Dendritic cell treated with granulocyte-macrophage colony-stimulating factor and Interleukin-4, amounts not matched to agents 40 ng/mL and 50 ng/mL, for 4 days (primary cell): ENCODE data around the gene ACE.

Source experiments
- H3K27ac Mint-ChIP-seq: one replicate; pipeline ENCODE4 v1.8.0; 2022; ENCODE audit warnings: mild to moderate bottlenecking, mixed read lengths
- H3K27me3 Mint-ChIP-seq: one replicate; pipeline ENCODE4 v1.8.0; 2022; ENCODE audit warnings: mild to moderate bottlenecking, mixed read lengths
- H3K36me3 Mint-ChIP-seq: one replicate; pipeline ENCODE4 v1.8.0; 2022; ENCODE audit warnings: low read depth, mixed read lengths
- H3K4me1 Mint-ChIP-seq: one replicate; pipeline ENCODE4 v1.8.0; 2022; ENCODE audit warnings: low read depth, mixed read lengths
- H3K4me3 Mint-ChIP-seq: one replicate; pipeline ENCODE4 v1.8.0; 2022; ENCODE audit warnings: mild to moderate bottlenecking, moderate library complexity, mixed read lengths
- H3K9me3 Mint-ChIP-seq: one replicate; pipeline ENCODE4 v1.8.0; 2022; ENCODE audit warnings: mixed read lengths
- intact Hi-C: fragments of 100-400 bp; cut with micrococcal nuclease; formaldehyde crosslinking; loops from one replicate; pipeline ENCODE4 v1.15.0; 2022

ACE gene

DNA sequence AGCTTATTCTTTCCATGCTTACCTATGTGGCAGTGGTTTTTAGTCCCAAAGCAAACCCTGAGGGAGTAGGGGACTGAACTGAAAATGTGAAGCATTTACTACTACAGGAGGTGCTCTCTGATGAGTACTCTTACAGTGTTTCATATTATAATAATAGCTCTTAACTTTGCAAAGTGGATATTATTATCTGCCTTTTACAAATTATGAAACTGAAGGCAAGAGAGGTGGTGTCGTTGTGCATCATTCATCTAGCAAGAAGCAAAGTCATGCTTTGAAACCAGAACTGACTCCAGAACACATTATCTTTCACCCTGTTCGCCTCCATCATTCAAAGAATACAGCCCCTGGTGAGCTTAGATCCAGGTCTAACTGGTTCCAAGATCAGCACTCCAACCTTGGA is 38.1 kb downstream of the ACE start:
- intact Hi-C loops = no loop called here
- no peaks in the 10 kb centered on the region for H3K9me3 Mint-ChIP-seq
- no peak overlapping the region for H3K27ac Mint-ChIP-seq
- no peaks in the 10 kb centered on the region for H3K36me3 Mint-ChIP-seq
- peaks cover 7% of the 10 kb centered on the region for H3K4me1 Mint-ChIP-seq
- peaks cover 39% of the 10 kb centered on the region for H3K27me3 Mint-ChIP-seq
- no peak overlapping the region for H3K4me3 Mint-ChIP-seq

DNA sequence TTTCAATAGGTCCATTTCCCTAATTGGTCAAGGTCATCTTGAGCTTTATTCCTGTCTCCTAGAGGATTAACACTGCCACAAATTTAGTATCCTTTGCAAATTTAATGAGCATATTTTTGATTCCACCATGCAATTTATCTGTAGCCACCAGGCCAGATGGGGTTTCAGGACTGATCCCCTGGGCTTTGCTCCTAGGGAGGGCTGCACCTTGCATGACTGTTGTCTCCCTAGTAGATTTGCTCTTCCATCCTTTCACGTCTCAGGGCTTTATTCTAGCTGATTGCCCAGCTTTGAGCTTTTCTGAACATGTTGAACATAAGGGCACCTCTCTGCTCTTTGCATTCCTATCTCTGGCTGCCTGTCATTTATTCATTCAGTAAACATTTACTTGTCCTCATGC is 38.6 kb downstream of the ACE start:
- no peak overlapping the region for H3K27ac Mint-ChIP-seq
- no peak overlapping the region for H3K4me3 Mint-ChIP-seq
- peaks cover 7% of the 10 kb centered on the region for H3K4me1 Mint-ChIP-seq
- intact Hi-C loops = no loop called here
- H3K36me3 Mint-ChIP-seq = no peaks in the 10 kb centered on the region
- no peaks in the 10 kb centered on the region for H3K9me3 Mint-ChIP-seq
- peaks cover 39% of the 10 kb centered on the region for H3K27me3 Mint-ChIP-seq

DNA sequence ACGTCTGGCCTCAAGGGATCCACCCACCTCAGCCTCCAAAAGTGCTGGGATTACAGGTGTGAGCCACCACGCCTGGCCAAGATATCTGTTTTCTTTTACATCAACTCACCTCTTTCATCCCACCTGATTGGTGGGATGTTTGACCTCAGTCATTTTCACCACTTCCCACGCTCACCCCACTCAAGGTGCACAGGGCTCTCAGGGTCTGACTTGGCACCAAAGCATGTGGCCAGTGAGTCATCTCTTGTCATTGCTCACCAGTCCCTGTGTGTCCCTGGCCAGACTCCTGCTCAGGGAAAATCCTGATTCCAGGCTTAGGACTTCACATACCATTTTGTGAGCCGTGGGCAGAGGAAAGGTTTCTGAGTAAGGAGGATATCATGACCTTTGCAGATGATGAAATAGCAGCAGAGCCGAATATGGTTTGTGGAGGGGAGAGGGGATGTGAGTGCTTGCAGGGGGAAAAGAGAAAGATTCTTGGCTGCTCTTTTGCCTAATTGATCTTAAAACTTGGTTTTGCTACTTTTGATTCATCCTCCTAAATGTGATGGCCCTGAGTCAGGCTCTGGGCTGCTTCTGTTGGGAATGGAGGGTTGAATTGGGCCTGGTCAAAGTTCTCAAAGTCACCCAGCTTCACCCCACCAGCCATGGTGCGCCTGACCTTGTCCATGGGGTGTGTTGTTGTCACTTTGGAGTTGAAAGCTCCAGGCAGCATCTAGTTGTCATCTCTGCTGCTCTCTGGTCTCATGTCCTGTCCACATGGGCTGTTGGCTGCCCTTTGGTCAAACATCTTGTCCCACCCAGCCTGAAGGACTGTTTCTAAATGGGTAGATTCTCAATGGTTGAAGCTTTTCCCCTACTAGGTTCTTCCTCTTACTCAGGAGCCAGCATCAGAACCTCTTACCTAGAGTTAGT is 40.3 kb downstream of the ACE start:
- peaks cover 57% of the 10 kb centered on the region for H3K27me3 Mint-ChIP-seq
- H3K4me1 Mint-ChIP-seq = peaks cover 7% of the 10 kb centered on the region
- H3K36me3 Mint-ChIP-seq = no peaks in the 10 kb centered on the region
- intact Hi-C loops = no loop called here
- H3K4me3 Mint-ChIP-seq = no peak overlapping the region
- no peak overlapping the region for H3K27ac Mint-ChIP-seq
- no peaks in the 10 kb centered on the region for H3K9me3 Mint-ChIP-seq

DNA sequence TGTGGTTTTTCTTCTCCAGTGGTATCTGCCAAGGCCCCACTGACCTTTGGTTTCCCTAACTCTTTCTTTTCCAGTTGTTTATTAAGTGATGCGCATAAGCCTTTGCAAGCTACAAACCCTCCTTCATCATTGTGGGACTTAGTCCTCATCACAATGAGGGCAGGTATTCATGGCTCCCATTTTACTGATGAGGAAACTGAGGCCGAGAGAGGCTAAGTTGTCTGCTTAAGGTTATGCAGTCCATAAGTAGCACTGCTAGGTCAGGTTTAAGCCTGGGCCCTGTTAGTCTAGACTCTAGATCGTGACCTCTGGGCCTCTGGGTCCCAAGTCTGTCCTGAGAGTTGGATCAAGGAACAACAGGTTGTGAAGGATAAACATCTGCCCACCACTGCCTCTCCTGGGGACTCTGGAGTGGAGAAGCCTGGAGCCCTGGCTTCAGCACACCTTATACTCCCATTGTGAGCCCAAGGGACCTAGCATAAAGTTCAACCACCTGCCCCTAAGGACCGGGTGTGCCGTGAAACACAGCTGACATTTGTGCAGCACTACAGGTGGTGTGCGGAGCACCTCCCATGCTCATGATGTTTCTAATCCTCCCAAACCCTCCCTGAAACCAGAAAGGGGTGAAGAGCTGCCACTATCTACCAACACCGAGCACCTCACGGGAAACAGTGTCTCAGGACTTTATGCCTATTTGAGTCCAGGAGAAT is 41.1 kb downstream of the ACE start:
- Mint-ChIP-seq H3K27ac (no peak overlapping the region), H3K4me3 (no peak overlapping the region), H3K36me3 (no peaks in the 10 kb centered on the region), H3K4me1 (peaks cover 7% of the 10 kb centered on the region), H3K9me3 (no peaks in the 10 kb centered on the region), H3K27me3 (peaks cover 61% of the 10 kb centered on the region)
- intact Hi-C loops = no loop called here

DNA sequence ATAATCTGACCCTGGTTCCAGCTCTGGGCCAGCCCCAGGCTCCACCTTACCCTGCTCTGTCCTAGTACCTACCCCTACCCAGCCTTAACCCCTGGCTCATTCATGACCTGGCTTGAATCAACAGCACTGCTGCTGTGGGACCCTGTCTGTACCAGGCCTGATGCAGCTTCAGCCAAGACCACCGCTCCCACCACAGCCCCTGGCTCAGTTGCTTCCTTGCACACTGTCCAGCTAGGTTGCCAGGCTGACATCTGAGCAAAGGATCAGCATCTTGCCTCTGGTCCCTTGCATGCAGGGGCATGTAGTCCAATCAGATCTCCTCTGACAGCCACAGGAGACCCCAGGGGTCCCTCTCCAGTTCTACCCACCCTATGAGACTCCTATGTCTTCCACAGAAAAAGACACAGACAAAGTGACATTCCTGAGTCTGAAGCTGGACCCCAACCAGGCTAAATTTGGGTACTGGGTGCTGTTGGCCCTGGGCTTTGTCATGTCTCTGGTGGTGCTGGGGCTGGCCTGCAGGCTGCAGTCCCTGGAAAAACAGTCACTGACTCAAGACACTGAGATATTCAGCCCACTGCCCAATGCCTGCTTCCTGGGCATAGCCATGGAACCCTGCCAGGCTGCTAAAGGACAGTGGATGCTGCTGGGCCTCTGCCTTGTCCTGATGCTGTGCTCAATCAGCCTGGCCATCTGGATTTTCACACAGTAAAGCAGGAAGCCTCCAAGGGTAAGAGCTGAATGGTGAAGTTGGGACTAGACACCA is 42.4 kb downstream of the ACE start:
- H3K4me1 Mint-ChIP-seq = no peaks in the 10 kb centered on the region
- H3K4me3 Mint-ChIP-seq = no peak overlapping the region
- H3K36me3 Mint-ChIP-seq = no peaks in the 10 kb centered on the region
- intact Hi-C loops = no loop called here
- no peak overlapping the region for H3K27ac Mint-ChIP-seq
- peaks cover 67% of the 10 kb centered on the region for H3K27me3 Mint-ChIP-seq
- H3K9me3 Mint-ChIP-seq = no peaks in the 10 kb centered on the region

DNA sequence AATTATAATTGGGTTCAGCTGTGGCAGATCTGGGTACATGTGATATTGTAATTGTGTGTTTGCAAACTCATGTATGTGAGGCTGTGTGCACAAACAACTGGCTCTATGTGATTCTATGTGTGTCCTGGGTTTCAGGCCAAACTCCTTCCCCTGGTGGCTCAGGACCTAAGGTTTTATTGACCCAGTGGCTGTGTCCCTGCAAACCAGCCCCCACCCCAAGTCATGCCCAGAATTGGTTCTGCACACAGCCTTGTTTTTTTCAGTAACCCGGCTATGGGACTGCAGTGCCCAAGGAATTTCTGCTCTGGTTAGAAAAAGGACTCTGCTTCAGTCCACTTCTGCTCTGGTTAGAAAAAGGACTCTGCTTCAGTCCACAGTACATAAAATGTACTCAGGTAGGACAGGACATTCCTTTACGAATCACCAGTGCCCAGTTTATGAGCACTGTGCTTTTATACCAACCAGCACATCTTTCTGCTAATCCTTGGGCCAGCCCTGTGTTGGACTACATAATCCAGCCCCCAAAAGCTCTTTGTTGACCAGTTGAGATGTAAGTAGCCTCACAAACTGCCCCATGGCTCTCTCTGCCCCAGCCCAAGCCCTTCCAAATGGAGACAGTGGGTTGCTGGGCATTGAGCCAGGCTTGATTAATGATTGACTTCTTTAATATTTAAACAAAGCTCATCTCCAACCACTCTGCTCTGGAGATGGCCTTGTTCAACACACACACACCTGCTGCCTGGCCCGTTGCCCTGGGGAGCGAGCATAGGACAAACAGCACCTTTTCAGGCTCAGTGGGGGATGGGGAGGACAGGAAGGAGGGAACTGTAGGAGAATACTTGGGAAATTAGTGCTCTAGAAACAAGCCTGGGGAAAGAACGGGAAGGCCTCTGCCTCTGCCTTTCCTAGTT is 43.4 kb downstream of the ACE start:
- intact Hi-C loops = no loop called here
- Mint-ChIP-seq H3K36me3 (no peaks in the 10 kb centered on the region), H3K4me3 (no peak overlapping the region), H3K27me3 (peaks cover 71% of the 10 kb centered on the region), H3K9me3 (no peaks in the 10 kb centered on the region), H3K27ac (no peak overlapping the region), H3K4me1 (no peaks in the 10 kb centered on the region)

DNA sequence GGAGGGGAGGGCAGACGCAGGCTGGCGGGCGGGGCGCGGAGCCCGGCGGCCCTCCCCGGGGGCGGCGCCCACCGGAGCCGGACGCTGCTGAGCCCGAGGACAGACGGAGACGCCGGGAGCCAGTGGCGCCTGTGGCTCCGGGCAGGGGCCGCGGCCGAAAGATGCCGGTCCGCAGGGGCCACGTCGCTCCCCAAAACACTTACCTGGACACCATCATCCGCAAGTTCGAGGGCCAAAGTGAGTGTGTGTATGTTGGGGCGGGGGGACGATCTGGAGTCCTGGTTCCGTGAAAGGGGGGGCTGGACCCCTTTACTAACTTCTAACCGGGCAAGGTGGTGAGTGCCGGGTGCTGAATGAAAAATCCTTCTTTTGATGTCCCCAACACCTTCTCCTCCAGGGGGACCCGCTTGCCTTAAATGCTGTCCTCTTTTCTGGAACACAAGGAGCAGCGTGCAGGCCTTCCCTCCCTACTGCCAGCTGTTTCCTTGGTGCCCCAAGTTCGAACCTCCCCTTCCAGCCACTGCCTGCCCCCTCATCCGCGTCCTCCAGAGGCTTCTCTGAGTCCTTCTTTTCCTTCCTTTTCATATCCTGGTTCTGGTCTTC is 46.5 kb downstream of the ACE start, which contains the start of gene KCNH6:
KCNH6 (plus strand) TSS at position 106 of the 603 bp plus-strand sequence; CDS start at position 162, 56 bp downstream.
- no peak within 1 kb of the TSS for H3K4me3 Mint-ChIP-seq
- intact Hi-C loops = no loop called here
- no peaks in the 10 kb centered on the region for H3K4me1 Mint-ChIP-seq
- no peaks in the 10 kb centered on the region for H3K36me3 Mint-ChIP-seq
- H3K27ac Mint-ChIP-seq = no peak within 1 kb of the TSS
- H3K27me3 Mint-ChIP-seq = peaks cover 69% of the 10 kb centered on the region
- no peaks in the 10 kb centered on the region for H3K9me3 Mint-ChIP-seq

DNA sequence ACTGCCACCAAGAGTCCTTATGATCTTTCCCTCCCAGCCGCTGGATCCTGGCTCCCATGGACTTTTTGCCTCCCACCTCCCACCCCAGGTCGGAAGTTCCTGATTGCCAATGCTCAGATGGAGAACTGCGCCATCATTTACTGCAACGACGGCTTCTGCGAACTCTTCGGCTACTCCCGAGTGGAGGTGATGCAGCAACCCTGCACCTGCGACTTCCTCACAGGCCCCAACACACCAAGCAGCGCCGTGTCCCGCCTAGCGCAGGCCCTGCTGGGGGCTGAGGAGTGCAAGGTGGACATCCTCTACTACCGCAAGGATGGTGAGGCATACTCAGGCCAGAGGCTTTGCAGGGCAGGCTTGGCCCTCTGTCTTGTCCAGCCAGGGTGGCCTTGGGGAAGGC is 47.2 kb downstream of the ACE start:
- Mint-ChIP-seq H3K27ac (no peak overlapping the region), H3K36me3 (no peaks in the 10 kb centered on the region), H3K4me3 (no peak overlapping the region), H3K27me3 (peaks cover 66% of the 10 kb centered on the region), H3K9me3 (no peaks in the 10 kb centered on the region), H3K4me1 (no peaks in the 10 kb centered on the region)
- intact Hi-C loops = no loop called here

DNA sequence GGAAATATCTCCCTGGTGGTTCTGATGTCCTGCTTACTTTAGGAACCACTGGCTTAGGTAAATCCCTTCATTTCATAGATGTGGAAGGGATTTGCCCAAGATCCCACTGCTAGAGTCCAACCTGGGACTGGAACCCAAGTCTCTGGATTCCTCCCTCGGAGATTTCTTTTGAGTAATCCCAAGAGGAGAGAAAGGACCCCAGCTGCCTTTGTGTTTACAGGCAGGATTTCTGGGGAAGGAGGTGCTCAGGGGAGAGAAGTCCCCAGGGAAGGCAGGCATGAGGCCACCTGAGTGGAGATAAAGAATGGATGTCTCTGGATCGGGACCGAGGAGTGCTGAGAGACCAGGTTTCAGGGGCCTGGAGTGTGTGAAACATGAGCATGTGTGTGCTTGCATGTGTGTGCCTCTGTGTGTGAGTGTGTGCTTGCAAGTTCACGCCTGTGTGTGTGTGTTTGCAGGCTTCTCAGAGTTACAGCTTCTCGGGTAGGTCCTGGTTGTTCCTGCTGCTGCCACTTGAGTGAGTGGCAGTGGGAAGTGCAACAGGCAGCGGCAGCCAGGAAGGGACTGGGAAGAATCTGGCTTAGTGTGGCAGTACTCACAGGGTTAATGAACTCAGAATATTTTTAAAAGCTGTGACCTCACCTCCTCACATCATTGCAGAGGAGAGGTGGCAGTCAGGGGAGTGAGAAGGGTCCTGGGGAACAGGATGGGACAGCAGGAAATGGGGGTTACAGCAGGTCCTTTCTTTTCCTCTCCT is 48.5 kb downstream of the ACE start:
- H3K4me3 Mint-ChIP-seq = no peak overlapping the region
- intact Hi-C loops = no loop called here

DNA sequence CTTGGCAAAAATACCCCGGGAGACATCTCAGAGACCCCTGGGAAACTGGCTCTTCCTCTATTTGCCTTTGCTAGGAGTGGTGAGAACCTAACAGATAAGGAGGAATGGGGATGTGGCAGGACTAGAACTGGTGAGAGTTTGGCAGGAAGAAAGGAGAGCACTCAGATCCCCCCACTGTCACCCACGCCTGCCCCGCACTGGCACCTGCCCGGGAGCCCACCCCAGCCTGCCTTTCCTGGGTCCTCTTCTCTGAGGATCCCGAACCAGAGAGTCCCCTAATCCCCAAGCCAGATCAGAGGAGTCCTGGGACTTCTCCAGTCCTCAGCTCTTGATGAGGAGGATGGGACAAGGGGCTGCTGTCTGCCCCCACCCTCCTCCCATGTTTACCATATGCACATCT is 50.0 kb downstream of the ACE start:
- Mint-ChIP-seq H3K27ac (no peak overlapping the region), H3K27me3 (peaks cover 43% of the 10 kb centered on the region), H3K4me3 (no peak overlapping the region), H3K36me3 (no peaks in the 10 kb centered on the region), H3K4me1 (no peaks in the 10 kb centered on the region), H3K9me3 (no peaks in the 10 kb centered on the region)
- intact Hi-C loops = no loop called here

More for the DNA sequence above, 48.5 kb downstream of the ACE start:
- no peaks in the 10 kb centered on the region for H3K9me3 Mint-ChIP-seq
- H3K36me3 Mint-ChIP-seq = no peaks in the 10 kb centered on the region
- H3K27ac Mint-ChIP-seq = no peak overlapping the region
- no peaks in the 10 kb centered on the region for H3K4me1 Mint-ChIP-seq
- peaks cover 57% of the 10 kb centered on the region for H3K27me3 Mint-ChIP-seq

DNA sequence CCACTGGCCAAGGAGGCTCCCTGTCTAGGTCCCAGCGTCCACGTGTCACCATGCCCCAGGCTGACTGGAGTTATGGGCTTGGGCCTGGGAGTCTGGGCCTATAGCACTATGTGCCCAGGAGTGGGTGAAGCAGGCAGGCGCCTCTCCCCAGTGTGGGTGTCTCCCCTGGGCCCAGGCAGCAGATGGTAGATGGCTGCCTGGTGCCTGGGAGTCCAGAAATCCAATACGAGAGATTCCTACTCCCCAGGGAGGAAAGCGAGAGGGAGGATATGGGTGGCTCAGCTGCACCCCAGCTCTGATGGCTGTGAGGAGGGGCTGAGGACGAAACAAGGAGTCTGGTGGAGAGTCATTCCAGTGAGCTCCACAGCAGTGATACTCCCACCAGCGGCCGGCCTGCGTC is 51.3 kb downstream of the ACE start:
- no peak overlapping the region for H3K4me3 Mint-ChIP-seq

DNA sequence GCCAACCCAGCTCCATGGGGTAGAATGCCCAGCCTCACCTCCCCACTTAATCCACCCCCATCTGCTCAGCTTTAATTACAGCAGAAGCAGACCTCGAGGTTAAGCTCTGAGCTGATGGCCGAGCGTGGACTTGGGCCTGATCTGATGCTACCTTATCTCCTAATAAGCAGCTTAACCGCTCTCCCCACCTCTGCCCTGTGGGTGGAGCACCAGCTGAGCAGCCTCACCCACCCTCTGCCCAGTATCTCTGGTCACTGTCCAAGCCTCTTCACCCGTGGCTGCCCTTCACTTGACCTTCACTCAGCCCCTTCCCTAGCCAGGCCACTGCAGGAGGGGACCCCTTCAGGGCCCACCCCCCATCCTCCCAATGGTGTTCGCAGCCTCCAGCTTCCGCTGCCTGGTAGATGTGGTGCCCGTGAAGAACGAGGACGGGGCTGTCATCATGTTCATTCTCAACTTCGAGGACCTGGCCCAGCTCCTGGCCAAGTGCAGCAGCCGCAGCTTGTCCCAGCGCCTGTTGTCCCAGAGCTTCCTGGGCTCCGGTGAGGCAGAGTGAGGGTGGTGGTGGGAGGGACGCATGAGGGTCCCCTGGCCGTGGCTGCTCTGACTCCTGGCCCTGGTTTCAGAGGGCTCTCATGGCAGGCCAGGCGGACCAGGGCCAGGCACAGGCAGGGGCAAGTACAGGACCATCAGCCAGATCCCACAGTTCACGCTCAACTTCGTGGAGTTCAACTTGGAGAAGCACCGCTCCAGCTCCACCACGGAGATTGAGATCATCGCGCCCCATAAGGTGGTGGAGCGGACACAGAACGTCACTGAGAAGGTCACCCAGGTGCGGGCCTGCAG is 53.1 kb downstream of the ACE start:
- no peaks in the 10 kb centered on the region for H3K36me3 Mint-ChIP-seq
- H3K4me3 Mint-ChIP-seq = no peak overlapping the region
- H3K9me3 Mint-ChIP-seq = no peaks in the 10 kb centered on the region
- peaks cover 26% of the 10 kb centered on the region for H3K27me3 Mint-ChIP-seq
- intact Hi-C loops = no loop called here
- no peaks in the 10 kb centered on the region for H3K4me1 Mint-ChIP-seq
- H3K27ac Mint-ChIP-seq = no peak overlapping the region

More for the DNA sequence above, 51.3 kb downstream of the ACE start:
- H3K36me3 Mint-ChIP-seq = no peaks in the 10 kb centered on the region
- intact Hi-C loops = no loop called here
- H3K27ac Mint-ChIP-seq = no peak overlapping the region
- no peaks in the 10 kb centered on the region for H3K4me1 Mint-ChIP-seq
- H3K27me3 Mint-ChIP-seq = peaks cover 36% of the 10 kb centered on the region
- H3K9me3 Mint-ChIP-seq = no peaks in the 10 kb centered on the region
